DMS 273 treated with DMSO at 0.1 percent for 48 hours (cell line): Measurements from ENCODE around the gene TXNRD1.
"Not testable (repeated sequence)": the region's sequence is repeated elsewhere in the genome, so short reads cannot be mapped to it uniquely, and the experiment has no call there.

ENCODE experiments used
- DNase-seq: peaks from one replicate; lab custom pipeline; 2025; lab: John Stamatoyannopoulos, UW

The TXNRD1 gene

GRCh38 chr12:104304261-104305009, 88.9 kb downstream of the TXNRD1 start:
- no peak for DNase-seq

- no peak for DNase-seq
Measured at GRCh38 chr12:104305349-104305748, 89.8 kb downstream of the TXNRD1 start.

- no peak for DNase-seq
Measured at GRCh38 chr12:104306376-104306775, 90.8 kb downstream of the TXNRD1 start.

GRCh38 chr12:104306943-104307654, 91.5 kb downstream of the TXNRD1 start:
- no peak for DNase-seq

GRCh38 chr12:104307655-104308000, 92.0 kb downstream of the TXNRD1 start:
- no peak for DNase-seq

GRCh38 chr12:104309446-104309993, 93.9 kb downstream of the TXNRD1 start:
- no peak for DNase-seq

- no peak for DNase-seq
Measured at GRCh38 chr12:104310751-104311633, 95.4 kb downstream of the TXNRD1 start.

- no peak for DNase-seq
Measured at GRCh38 chr12:104312202-104312601, 96.6 kb downstream of the TXNRD1 start.

- no peak for DNase-seq
Measured at GRCh38 chr12:104312654-104313053, 97.1 kb downstream of the TXNRD1 start.

GRCh38 chr12:104313568-104314241, 98.1 kb downstream of the TXNRD1 start:
- DNase-seq = no peak

- DNase-seq = no peak
Measured at GRCh38 chr12:104314242-104314614, 98.6 kb downstream of the TXNRD1 start.

GRCh38 chr12:104315326-104316224, 100.0 kb downstream of the TXNRD1 start:
- DNase-seq = no peak

- no peak for DNase-seq
Measured at GRCh38 chr12:104316936-104317335, 101.4 kb downstream of the TXNRD1 start.

GRCh38 chr12:104317538-104318210, 102.1 kb downstream of the TXNRD1 start:
- DNase-seq = no peak

- DNase-seq = no peak
Measured at GRCh38 chr12:104319028-104319427, 103.4 kb downstream of the TXNRD1 start.

GRCh38 chr12:104319918-104320626, 104.5 kb downstream of the TXNRD1 start:
- no peak for DNase-seq

- DNase-seq = no peak
Measured at GRCh38 chr12:104320627-104321024, 105.0 kb downstream of the TXNRD1 start.

GRCh38 chr12:104321949-104322348, 106.4 kb downstream of the TXNRD1 start:
- no peak for DNase-seq

GRCh38 chr12:104322533-104322932, 107.0 kb downstream of the TXNRD1 start:
- DNase-seq = not testable (repeated sequence)
